HCT116 (cell line): ENCODE results near the gene COMMD3. TPM values are rescaled to one million over a fixed set of nuclear protein-coding genes. Genes with fewer than 3 reads are reported as not detected.
A peak's percentile ranks its signal among the peaks of the same experiment; 100 is the strongest.

Experiments used
- ATAC-seq: fragments of 200-7000 bp; cut with Tn5 transposase; 2 replicates; pipeline ENCODE4 v1.9.1; 2020; ENCODE audit warnings: mild to moderate bottlenecking, moderate library complexity
- BruUV-seq: library from RNA; stranded (reverse); fragments of 400-500 nt; replicated peaks from 2 replicates; lab custom pipeline; 2021; lab: Mats Ljungman, UMichigan
- CTCF ChIA-PET: fragments of 300-600 bp; sonication (Branson Sonifier 250); formaldehyde crosslinking; loops from one replicate; lab custom pipeline; 2021; ENCODE audit warnings: antibody characterized with exemption; lab: Charles Lee
- POLR2A ChIA-PET: fragments of 300-600, 350-600 bp; sonication (Branson Sonifier 250); formaldehyde crosslinking; loops from one replicate; lab custom pipeline; 2021; ENCODE audit warnings: antibody characterized with exemption; lab: Charles Lee
- RAD21 ChIA-PET, 2 experiments: fragments of 300-600 bp; sonication (Branson Sonifier 250); formaldehyde crosslinking; loops; one replicate each; lab custom pipeline; 2023; ENCODE audit warnings: low total read pairs in 2 of 2; ENCODE audit not compliant: uncharacterized antibody in 2 of 2, unreplicated experiment in 2 of 2, low non-redundant PET in 1 of 2; lab: Charles Lee
- DNase-seq: peaks from one replicate; pipeline ENCODE4 v3.0.0-alpha.2; 2010; ENCODE audit warnings: low read depth, low spot score
- H2AFZ ChIP-seq: fragments of 200-600 bp; shearing (Covaris generic), sonication (generic); 2 replicates; pipeline ENCODE4 v1.6.1; 2017; ENCODE audit warnings: low read depth, mixed run types, mixed read lengths, antibody characterized with exemption, low read length; ENCODE audit not compliant: poor library complexity, severe bottlenecking
- H3K27ac ChIP-seq: 2 replicates; pipeline ENCODE4 v1.5.1; 2012; ENCODE audit warnings: low read depth, low read length
- H3K27me3 ChIP-seq: fragments of 200-600 bp; sonication (generic); 2 replicates; pipeline ENCODE4 v1.6.1; 2016; ENCODE audit warnings: mixed run types, low read length, mixed read lengths; ENCODE audit not compliant: insufficient read depth
- H3K36me3 ChIP-seq, 2 experiments: fragments of 200-500 bp in 1 of 2; fragments of 200-600 bp in 1 of 2; sonication (Bioruptor generic) in 1 of 2; sonication (generic) in 1 of 2; 2 replicates each; pipeline versions ENCODE4 v1.5.1 to v1.6.1; 2014 to 2016; ENCODE audit warnings: low read length in 2 of 2, inconsistent platforms in 1 of 2, mixed read lengths in 1 of 2, mixed run types in 1 of 2; ENCODE audit not compliant: insufficient read depth in 2 of 2, control insufficient read depth in 1 of 2
- H3K4me1 ChIP-seq, 2 experiments: fragments of 200-600 bp in 1 of 2; sonication (generic) in 1 of 2; 2 replicates each; pipeline versions ENCODE4 v1.5.1 to v1.6.1; 2012 to 2017; ENCODE audit warnings: low read length in 2 of 2, inconsistent platforms in 1 of 2, mild to moderate bottlenecking in 1 of 2, mixed read lengths in 1 of 2, mixed run types in 1 of 2, moderate library complexity in 1 of 2; ENCODE audit not compliant: insufficient read depth in 2 of 2, control insufficient read depth in 1 of 2
- H3K4me2 ChIP-seq: fragments of 200-600 bp; sonication (generic); 2 replicates; pipeline ENCODE4 v1.6.1; 2017; ENCODE audit warnings: mixed run types, low read length, mixed read lengths
- H3K4me3 ChIP-seq, 2 experiments: fragments of 200-600 bp in 1 of 2; sonication (generic) in 1 of 2; replicated peaks in 1 of 2; 2 replicates each; pipeline ENCODE4 v1.5.1; 2011 to 2016; ENCODE audit warnings: low read length in 2 of 2, control low read depth in 1 of 2, low read depth in 1 of 2, mild to moderate bottlenecking in 1 of 2, mixed read lengths in 1 of 2, mixed run types in 1 of 2
- H3K79me2 ChIP-seq: fragments of 200-600 bp; sonication (generic); 2 replicates; pipeline ENCODE4 v1.6.1; 2017; ENCODE audit warnings: mild to moderate bottlenecking, mixed run types, low read length, moderate library complexity, mixed read lengths; ENCODE audit not compliant: insufficient read depth
- H3K9ac ChIP-seq: fragments of 200-600 bp; sonication (generic); 2 replicates; pipeline ENCODE4 v1.6.1; 2016; ENCODE audit warnings: low read length, mixed read lengths
- H3K9me2 ChIP-seq: fragments of 200-600 bp; sonication (generic), shearing (Covaris generic); 2 replicates; pipeline ENCODE4 v1.6.1; 2017; ENCODE audit warnings: mixed run types, mild to moderate bottlenecking, moderate library complexity; ENCODE audit not compliant: insufficient read depth
- H3K9me3 ChIP-seq, 2 experiments: fragments of 200-500 bp in 1 of 2; fragments of 200-600 bp in 1 of 2; sonication (Bioruptor generic) in 1 of 2; sonication (generic) in 1 of 2; 2 replicates each; pipeline ENCODE4 v1.6.1; 2014 to 2017; ENCODE audit warnings: low read length in 2 of 2, mixed read lengths in 2 of 2, inconsistent platforms in 1 of 2, low read depth in 1 of 2, mild to moderate bottlenecking in 1 of 2, mixed run types in 1 of 2, moderate library complexity in 1 of 2; ENCODE audit not compliant: control insufficient read depth in 1 of 2, insufficient read depth in 1 of 2
- H4K20me1 ChIP-seq: fragments of 200-600 bp; sonication (generic), shearing (Covaris generic); 2 replicates; pipeline ENCODE4 v1.6.1; 2017; ENCODE audit warnings: mixed run types, mild to moderate bottlenecking, moderate library complexity; ENCODE audit not compliant: insufficient read depth
- EGR1 ChIP-seq: IDR thresholded peaks from 2 replicates; pipeline ENCODE4 v1.6.1; 2012; ENCODE audit warnings: low read depth
- REST ChIP-seq: IDR thresholded peaks from 2 replicates; pipeline ENCODE4 v1.6.1; 2012; ENCODE audit warnings: low read depth
- ZBTB33 ChIP-seq: IDR thresholded peaks from 2 replicates; pipeline ENCODE4 v1.6.1; 2011; ENCODE audit warnings: mild to moderate bottlenecking, low read length, moderate library complexity; ENCODE audit not compliant: insufficient replicate concordance; ENCODE audit errors: extremely low read depth
- intact Hi-C: fragments of 100-400 bp; cut with micrococcal nuclease; formaldehyde crosslinking; loops from 2 replicates; pipeline ENCODE4 v1.10.0; 2022
- total RNA-seq: library from RNA; stranded (reverse); gene quantifications from one replicate; pipeline ENCODE4 v1.2.1, GENCODE V29; 2021; ENCODE audit not compliant: unreplicated experiment

The COMMD3 gene
- total RNA-seq, 1 experiment from 2014 or later: 43.0 TPM

GRCh38 chr10:22324893-22325271 lies 8.7 kb downstream of the COMMD3 start:
- H2AFZ ChIP-seq: no peak overlapping the region
- H3K27ac ChIP-seq: no peak overlapping the region
- peaks cover 20% of the 10 kb centered on the region; the same call in 1 of the 2 replicates for H4K20me1 ChIP-seq
- DNase-seq: no peak
- ATAC-seq: no peak
- no peak for TF ChIP-seq REST
- TF ChIP-seq EGR1: 0 out of 2 replicates have a peak, but pooled peaks have one; percentile 5
- TF ChIP-seq ZBTB33: no peak
- TF ChIP-seq, all 23 proteins: peak for 1
- Histone ChIP-seq H3K9me2 (no peaks in the 10 kb centered on the region), H3K4me1 (peaks cover 6 to 40% of the 10 kb centered on the region in 2 experiments; a peak in 3 of 4 replicates), H3K36me3 (peaks cover 15 to 26% of the 10 kb centered on the region in 2 experiments; a peak in 3 of 4 replicates), H3K9ac (peak overlapping the region; percentile 62), H3K4me3 (peak overlapping the region; percentile 46 to 68), H3K9me3 (no peaks in the 10 kb centered on the region), H3K4me2 (peak overlapping the region; percentile 88), H3K79me2 (peaks cover 54% of the 10 kb centered on the region), H3K27me3 (peaks cover 25% of the 10 kb centered on the region)
- POLR2A ChIA-PET: interaction anchor here (1.0 to 1.1 kb wide), 2 partner anchors 15 to 112 kb away, joined by 3 to 4 read pairs; no protein-coding TSS in a partner anchor
- RAD21 ChIA-PET: no interaction called here
- intact Hi-C loops: loop anchor here (5.0 kb wide), 1 partner anchor 323 kb away; the partner anchor contains the start of gene DNAJC1
- CTCF ChIA-PET: interaction anchor here (0.6 kb wide), 1 partner anchor 66 kb away, joined by 9 read pairs; no protein-coding TSS in a partner anchor
- no TSS peak for BruUV-seq
